Upper lobe of left lung (tissue), 6 donors: ENCODE measurements around the gene OTOF. TPM values are rescaled to one million over a fixed set of nuclear protein-coding genes. Genes with fewer than 3 reads are reported as not detected.

Experiments
- ATAC-seq, 2 donors: fragments of 200-7000 bp; cut with Tn5 transposase; one replicate each; pipeline ENCODE4 v1.9.1; 2022; ENCODE audit warnings: mild to moderate bottlenecking in 2 of 2, moderate library complexity in 2 of 2; ENCODE audit not compliant: low FRiP score in 2 of 2
- DNase-seq, 2 donors: peaks; one replicate each; pipeline ENCODE4 v3.0.0-alpha.2; 2019 to 2020
- H3K27ac ChIP-seq, 4 donors: fragments of 200-600 bp; sonication (generic); one replicate each; pipeline ENCODE4 v1.5.1; 2016 to 2019
- H3K27me3 ChIP-seq, 4 donors: fragments of 200-600 bp; sonication (generic); one replicate each; pipeline ENCODE4 v1.5.1; 2017 to 2019
- H3K36me3 ChIP-seq, 4 donors: fragments of 200-600 bp; sonication (generic); one replicate each; pipeline ENCODE4 v1.5.1; 2016 to 2019
- H3K4me1 ChIP-seq, 4 donors: fragments of 200-600 bp; sonication (generic); one replicate each; pipeline ENCODE4 v1.5.1; 2018 to 2019
- H3K4me3 ChIP-seq, 4 donors: fragments of 200-600 bp; sonication (generic); one replicate each; pipeline ENCODE4 v1.5.1; 2017 to 2019; ENCODE audit warnings: mild to moderate bottlenecking in 2 of 4, moderate library complexity in 1 of 4
- H3K9me3 ChIP-seq, 4 donors: fragments of 200-600 bp; sonication (generic); one replicate each; pipeline ENCODE4 v1.5.1; 2018 to 2019
- EP300 ChIP-seq, 4 donors: sonication (generic); formaldehyde crosslinking; IDR thresholded peaks; one replicate each; pipeline ENCODE4 v1.5.1; 2017; ENCODE audit warnings: antibody characterized with exemption in 4 of 4, control low read depth in 2 of 4
- POLR2A ChIP-seq, 4 donors: fragments of 450-650 bp; IDR thresholded peaks; one replicate each; pipeline ENCODE4 v1.5.1; 2016 to 2017; ENCODE audit warnings: antibody characterized with exemption in 4 of 4, mild to moderate bottlenecking in 2 of 4
- POLR2AphosphoS5 ChIP-seq, 2 donors: sonication (generic); formaldehyde crosslinking; IDR thresholded peaks; one replicate each; pipeline ENCODE4 v1.5.1; 2017; ENCODE audit warnings: antibody characterized with exemption in 2 of 2
- WGBS, 2 donors: methylation state at CpG; one replicate each; pipeline ENCODE4 v1.1.5; 2017 to 2018; 5-methylcytosine and 5-hydroxymethylcytosine counted together
- total RNA-seq, 6 donors: library from RNA; depleted of rRNA in 4 of 6; stranded (reverse); fragments of >200 nt in 4 of 6; gene quantifications; one replicate each; pipeline versions ENCODE4 v1.1.0 to v1.2.1, GENCODE V29; 2016 to 2021
- TF ChIP-seq, protein P1 (sequence below), 6 experiments: fragments of 450-650 bp in 4 of 6; fragments of 200-600 bp in 2 of 6; sonication (generic) in 2 of 6; IDR thresholded peaks; one replicate each; pipeline ENCODE4 v1.5.1; 2016 to 2019; ENCODE audit warnings: antibody characterized with exemption in 6 of 6
- donor health status: DM: no; HTN: no; CAD: no; lungs with moderate emphysema.
- donor health status: DM: no; HTN: yes; CAD: no; lungs with severe emphysema.

OTOF gene
- total RNA-seq, 6 donors from 2014 or later, result 0.10 to 0.15 (median 0.11) TPM; not detected in 3

DNA sequence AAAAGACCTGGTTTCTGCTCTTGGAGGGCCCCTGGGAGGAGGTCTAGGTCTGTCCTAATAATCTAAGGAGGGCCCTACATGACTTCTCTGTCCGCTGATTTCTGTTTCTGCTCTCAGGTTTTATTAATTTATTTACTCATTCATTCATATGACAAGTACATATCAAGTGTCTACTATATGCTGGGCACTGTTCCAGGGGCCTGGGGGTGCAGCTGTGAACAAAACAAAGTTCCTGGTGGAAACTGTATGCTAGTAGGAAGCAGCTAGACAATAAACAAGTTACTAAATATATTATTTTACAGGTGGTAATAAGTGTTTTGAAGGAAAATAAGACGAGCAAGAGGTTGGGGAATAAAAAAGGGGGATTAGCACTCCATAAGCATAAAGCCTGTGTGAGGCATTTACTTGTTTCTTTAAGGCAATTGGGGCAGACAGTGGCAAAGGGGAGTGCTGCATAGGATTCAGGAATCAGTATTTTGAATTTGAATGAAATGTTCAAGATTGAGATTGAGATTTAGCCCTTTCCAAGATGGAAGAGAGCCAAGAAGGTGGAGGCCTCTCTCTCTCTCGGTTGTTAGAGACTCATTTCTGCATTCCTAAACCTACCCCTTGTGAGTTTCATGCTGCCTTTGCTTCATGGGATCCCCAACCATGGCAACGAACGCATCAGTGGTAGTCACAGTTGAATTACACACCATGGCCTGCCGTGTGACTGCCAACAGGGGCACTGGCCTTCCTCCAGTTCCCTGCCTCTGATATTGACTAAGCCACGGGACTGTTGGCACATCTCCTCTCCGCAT lies 47.9 kb downstream of the OTOF start:
- Histone ChIP-seq H3K27me3 (no peaks in the 10 kb centered on the region), H3K4me1 (no peaks in the 10 kb centered on the region), H3K36me3 (no peaks in the 10 kb centered on the region), H3K27ac (no peak overlapping the region), H3K9me3 (no peaks in the 10 kb centered on the region), H3K4me3 (no peak overlapping the region)
- TF ChIP-seq, protein P1, sequence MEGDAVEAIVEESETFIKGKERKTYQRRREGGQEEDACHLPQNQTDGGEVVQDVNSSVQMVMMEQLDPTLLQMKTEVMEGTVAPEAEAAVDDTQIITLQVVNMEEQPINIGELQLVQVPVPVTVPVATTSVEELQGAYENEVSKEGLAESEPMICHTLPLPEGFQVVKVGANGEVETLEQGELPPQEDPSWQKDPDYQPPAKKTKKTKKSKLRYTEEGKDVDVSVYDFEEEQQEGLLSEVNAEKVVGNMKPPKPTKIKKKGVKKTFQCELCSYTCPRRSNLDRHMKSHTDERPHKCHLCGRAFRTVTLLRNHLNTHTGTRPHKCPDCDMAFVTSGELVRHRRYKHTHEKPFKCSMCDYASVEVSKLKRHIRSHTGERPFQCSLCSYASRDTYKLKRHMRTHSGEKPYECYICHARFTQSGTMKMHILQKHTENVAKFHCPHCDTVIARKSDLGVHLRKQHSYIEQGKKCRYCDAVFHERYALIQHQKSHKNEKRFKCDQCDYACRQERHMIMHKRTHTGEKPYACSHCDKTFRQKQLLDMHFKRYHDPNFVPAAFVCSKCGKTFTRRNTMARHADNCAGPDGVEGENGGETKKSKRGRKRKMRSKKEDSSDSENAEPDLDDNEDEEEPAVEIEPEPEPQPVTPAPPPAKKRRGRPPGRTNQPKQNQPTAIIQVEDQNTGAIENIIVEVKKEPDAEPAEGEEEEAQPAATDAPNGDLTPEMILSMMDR (IDR thresholded peaks at IDR 0.05), result no peak
- TF ChIP-seq EP300 (IDR thresholded peaks at IDR 0.05), result no peak
- no peak for TF ChIP-seq POLR2A (IDR thresholded peaks at IDR 0.05)
- no peak for TF ChIP-seq POLR2AphosphoS5 (IDR thresholded peaks at IDR 0.05)
- DNase-seq (no peak), ATAC-seq (no peak)
- WGBS, 2 donors, result 49 to 58% methylated on average over 8 of the region's 8 CpGs

- H3K9me3 ChIP-seq, result no peaks in the 10 kb centered on the region
- DNase-seq (no peak), ATAC-seq (no peak)
- TF ChIP-seq POLR2A (IDR thresholded peaks at IDR 0.05) (no peak), EP300 (IDR thresholded peaks at IDR 0.05) (no peak)
- H3K27me3 ChIP-seq, result no peaks in the 10 kb centered on the region
- no peaks in the 10 kb centered on the region for H3K4me1 ChIP-seq
- H3K36me3 ChIP-seq, result no peaks in the 10 kb centered on the region
- WGBS, 2 donors, result 98 to 100% methylated on average over 2 of the region's 2 CpGs
- H3K27ac ChIP-seq, result no peak overlapping the region
- H3K4me3 ChIP-seq, result no peak overlapping the region
Measured at GRCh38 chr2:26428846-26429245, 49.1 kb downstream of the OTOF start.

- H3K4me1 ChIP-seq, result no peaks in the 10 kb centered on the region
- H3K9me3 ChIP-seq, result no peaks in the 10 kb centered on the region
- no peaks in the 10 kb centered on the region for H3K27me3 ChIP-seq
- no peak overlapping the region for H3K4me3 ChIP-seq
- no peaks in the 10 kb centered on the region for H3K36me3 ChIP-seq
- 70 to 77% methylated on average over 3 of the region's 3 CpGs for WGBS, 2 donors
- ATAC-seq, result no peak
- H3K27ac ChIP-seq, result no peak overlapping the region
- TF ChIP-seq EP300 (IDR thresholded peaks at IDR 0.05) (no peak), POLR2AphosphoS5 (IDR thresholded peaks at IDR 0.05) (no peak), POLR2A (IDR thresholded peaks at IDR 0.05) (no peak)
- TF ChIP-seq, protein P1 (IDR thresholded peaks at IDR 0.05), result no peak
- no peak for DNase-seq
Measured at GRCh38 chr2:26424221-26424620, 53.7 kb downstream of the OTOF start.

- no peak overlapping the region for H3K4me3 ChIP-seq
- ATAC-seq (no peak), DNase-seq (no peak)
- no peaks in the 10 kb centered on the region for H3K9me3 ChIP-seq
- no peaks in the 10 kb centered on the region for H3K36me3 ChIP-seq
- no peak overlapping the region for H3K27ac ChIP-seq
- WGBS, 2 donors, result 85 to 95% methylated on average over 9 of the region's 9 CpGs
- no peaks in the 10 kb centered on the region for H3K4me1 ChIP-seq
- TF ChIP-seq, protein P1 (IDR thresholded peaks at IDR 0.05), result no peak
- TF ChIP-seq EP300 (IDR thresholded peaks at IDR 0.05), result no peak
- TF ChIP-seq POLR2AphosphoS5 (IDR thresholded peaks at IDR 0.05), result no peak
- TF ChIP-seq POLR2A (IDR thresholded peaks at IDR 0.05), result no peak
- no peaks in the 10 kb centered on the region for H3K27me3 ChIP-seq
Measured at GRCh38 chr2:26423750-26424149, 54.2 kb downstream of the OTOF start.

DNA sequence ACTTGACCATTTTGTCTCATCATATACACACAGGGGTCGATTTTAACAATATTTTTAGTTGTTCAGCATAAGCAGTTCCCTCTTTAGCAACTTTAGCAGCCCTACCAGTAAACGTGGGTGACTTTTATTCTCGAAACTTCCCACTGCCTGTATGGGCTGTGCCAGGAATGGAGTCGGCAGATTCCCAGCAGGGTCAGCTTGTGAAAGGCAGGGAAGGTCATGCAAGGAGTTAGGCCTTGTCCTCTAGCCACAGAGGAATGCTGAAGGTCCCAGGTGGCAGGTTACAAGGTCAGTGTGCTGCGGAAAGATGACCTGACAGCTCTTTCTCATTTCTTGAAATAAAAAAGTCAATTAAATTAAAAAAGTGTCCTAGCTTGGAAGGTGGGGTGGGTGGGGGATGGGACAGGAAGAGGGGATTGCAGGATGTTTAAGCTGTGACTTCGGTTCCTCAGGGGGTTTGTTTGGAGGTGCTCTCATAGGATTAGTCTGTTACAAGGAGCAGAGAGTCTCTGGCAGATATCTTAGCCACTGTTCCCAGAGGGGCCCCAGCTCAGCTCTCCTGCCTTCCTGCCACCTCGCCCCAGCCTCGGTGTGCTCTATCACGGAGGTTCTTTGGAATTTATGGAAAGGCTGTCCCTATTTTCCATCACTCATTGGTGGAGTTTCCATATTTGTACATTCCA lies 54.8 kb downstream of the OTOF start:
- Histone ChIP-seq H3K9me3 (no peaks in the 10 kb centered on the region), H3K4me1 (no peaks in the 10 kb centered on the region), H3K36me3 (no peaks in the 10 kb centered on the region), H3K4me3 (no peak overlapping the region), H3K27ac (no peak overlapping the region), H3K27me3 (no peaks in the 10 kb centered on the region)
- 59 to 66% methylated on average over 9 of the region's 9 CpGs for WGBS, 2 donors
- no peak for ATAC-seq
- DNase-seq, result no peak
- TF ChIP-seq, protein P1 (IDR thresholded peaks at IDR 0.05), result no peak
- TF ChIP-seq POLR2AphosphoS5 (IDR thresholded peaks at IDR 0.05) (no peak), POLR2A (IDR thresholded peaks at IDR 0.05) (no peak), EP300 (IDR thresholded peaks at IDR 0.05) (no peak)
